Esophagus muscularis mucosa (tissue), 4 donors: ENCODE results near the gene PIP4P1.

Source experiments
- EP300 ChIP-seq: sonication (generic); formaldehyde crosslinking; IDR thresholded peaks from one replicate; pipeline ENCODE4 v1.6.1; 2017; ENCODE audit warnings: antibody characterized with exemption
- POLR2A ChIP-seq: fragments of 450-650 bp; IDR thresholded peaks from one replicate; pipeline ENCODE4 v1.6.1; 2017; ENCODE audit warnings: antibody characterized with exemption, moderate library complexity, mild to moderate bottlenecking, low read depth
- TF ChIP-seq, protein P1 (sequence below), 3 experiments: fragments of 200-600 bp in 2 of 3; fragments of 450-650 bp in 1 of 3; sonication (generic) in 2 of 3; IDR thresholded peaks; one replicate each; pipeline ENCODE4 v1.5.1; 2017 to 2019; ENCODE audit warnings: antibody characterized with exemption in 3 of 3, mild to moderate bottlenecking in 2 of 3, moderate library complexity in 1 of 3

DNA sequence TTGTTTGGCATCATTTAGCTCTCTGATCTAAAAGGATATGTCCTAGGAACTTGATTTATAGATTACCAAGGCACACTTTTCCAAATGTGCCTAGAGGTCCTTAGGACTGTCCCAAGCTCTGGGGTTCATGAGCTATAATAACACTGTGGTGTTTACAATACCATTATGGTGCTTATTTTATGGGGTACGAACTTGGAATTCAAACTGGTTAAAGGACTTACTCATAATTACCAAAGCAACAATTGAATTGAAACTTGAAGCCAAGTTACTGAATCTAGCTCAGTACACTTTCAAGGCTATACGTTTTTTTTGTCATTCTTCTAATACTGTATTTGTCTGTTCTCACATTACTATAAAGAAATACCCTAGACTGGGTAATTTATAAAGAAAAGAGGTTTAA, 38.3 kb downstream of the PIP4P1 start:
- TF ChIP-seq, protein P1, sequence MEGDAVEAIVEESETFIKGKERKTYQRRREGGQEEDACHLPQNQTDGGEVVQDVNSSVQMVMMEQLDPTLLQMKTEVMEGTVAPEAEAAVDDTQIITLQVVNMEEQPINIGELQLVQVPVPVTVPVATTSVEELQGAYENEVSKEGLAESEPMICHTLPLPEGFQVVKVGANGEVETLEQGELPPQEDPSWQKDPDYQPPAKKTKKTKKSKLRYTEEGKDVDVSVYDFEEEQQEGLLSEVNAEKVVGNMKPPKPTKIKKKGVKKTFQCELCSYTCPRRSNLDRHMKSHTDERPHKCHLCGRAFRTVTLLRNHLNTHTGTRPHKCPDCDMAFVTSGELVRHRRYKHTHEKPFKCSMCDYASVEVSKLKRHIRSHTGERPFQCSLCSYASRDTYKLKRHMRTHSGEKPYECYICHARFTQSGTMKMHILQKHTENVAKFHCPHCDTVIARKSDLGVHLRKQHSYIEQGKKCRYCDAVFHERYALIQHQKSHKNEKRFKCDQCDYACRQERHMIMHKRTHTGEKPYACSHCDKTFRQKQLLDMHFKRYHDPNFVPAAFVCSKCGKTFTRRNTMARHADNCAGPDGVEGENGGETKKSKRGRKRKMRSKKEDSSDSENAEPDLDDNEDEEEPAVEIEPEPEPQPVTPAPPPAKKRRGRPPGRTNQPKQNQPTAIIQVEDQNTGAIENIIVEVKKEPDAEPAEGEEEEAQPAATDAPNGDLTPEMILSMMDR (IDR thresholded peaks at IDR 0.05) = no peak
- TF ChIP-seq EP300 (no peak), POLR2A (no peak)
